NCI-H2081 (cell line): ENCODE results near the gene PIKFYVE.
A peak's percentile ranks its signal among the peaks of the same experiment; 100 is the strongest.
"Not testable (repeated sequence)": the region's sequence is repeated elsewhere in the genome, so short reads cannot be mapped to it uniquely, and the experiment has no call there.

Source experiments
- DNase-seq, 2 experiments: peaks; one replicate each; lab custom pipeline; 2025; lab: John Stamatoyannopoulos, UW

PIKFYVE gene

DNA sequence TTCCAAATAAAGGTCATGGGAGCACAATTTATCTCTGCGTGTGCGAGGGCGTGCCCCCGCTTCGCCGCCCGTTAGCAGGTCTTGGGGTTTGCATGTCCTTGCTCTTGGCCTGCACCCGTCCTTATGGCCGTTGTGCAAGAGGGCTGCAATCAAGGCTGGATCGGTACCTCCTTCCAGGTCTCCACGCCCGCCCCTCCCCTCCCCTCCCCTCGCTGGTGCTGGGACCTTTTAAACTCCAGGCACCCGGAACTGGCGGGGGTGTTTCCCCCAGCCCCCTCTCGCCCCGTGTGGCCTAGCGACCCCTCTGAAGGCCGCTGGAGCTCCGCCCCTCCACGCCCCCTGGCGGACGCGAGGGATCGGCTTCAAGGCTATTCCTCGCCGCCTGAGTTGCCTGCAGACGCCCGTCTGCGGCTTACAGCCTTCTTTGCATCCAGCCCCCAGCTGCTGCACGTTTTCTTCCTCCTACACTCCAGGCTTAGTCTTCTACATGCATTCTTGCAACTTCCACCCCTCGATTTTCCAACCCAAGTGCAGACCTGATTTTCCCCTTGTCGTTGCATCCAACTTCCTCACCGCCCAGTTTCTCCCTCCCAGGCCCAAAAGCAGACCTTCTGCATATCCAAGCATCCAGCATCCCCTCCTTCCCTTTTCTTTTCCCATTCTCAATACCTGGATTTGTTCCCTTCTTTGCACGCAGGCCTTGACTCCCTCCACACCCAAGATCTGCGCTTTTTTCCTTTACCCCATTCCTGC is 11.8 kb upstream of the PIKFYVE start:
- DNase-seq: peak; percentile 64

DNA sequence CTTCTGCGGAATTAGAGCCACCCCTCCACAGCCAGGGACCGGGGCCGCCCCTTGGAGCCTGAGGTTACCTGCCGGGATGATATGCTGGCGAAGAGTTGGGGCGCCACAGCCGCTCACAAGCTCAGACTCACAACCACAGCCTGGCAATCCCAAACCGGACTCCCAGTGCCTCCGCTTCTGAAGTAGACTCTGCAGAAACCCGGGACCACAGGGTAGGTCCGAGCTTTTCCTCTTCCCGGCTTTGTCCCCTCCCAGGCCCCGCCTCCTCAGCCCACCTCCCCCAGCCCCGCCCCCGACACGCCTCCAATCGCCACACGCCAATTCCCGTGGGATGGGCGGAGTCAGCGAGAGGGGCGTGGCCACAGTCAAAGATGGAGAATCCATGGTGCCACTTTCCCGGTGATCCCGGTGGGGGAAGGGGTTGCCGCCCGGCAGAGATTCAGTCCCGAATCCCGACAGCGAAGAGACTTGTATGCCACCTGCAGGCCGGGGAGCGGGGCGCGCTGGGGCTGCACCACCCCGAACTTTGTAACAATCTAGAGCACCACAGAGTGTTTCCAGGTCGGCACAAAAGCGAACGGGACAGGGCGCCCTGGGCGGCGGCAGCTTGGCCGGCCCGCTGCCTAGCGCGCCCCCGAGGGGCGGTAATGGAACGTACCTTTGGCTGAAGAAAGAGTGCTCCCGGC is 11.0 kb upstream of the PIKFYVE start, which contains the start of gene IDH1:
Gene IDH1 (minus strand): TSS at position 201 of the 686 bp plus-strand sequence. CDS start 3,520 bp downstream, outside the sequence.
- DNase-seq: peak; percentile 90 to 94

DNA sequence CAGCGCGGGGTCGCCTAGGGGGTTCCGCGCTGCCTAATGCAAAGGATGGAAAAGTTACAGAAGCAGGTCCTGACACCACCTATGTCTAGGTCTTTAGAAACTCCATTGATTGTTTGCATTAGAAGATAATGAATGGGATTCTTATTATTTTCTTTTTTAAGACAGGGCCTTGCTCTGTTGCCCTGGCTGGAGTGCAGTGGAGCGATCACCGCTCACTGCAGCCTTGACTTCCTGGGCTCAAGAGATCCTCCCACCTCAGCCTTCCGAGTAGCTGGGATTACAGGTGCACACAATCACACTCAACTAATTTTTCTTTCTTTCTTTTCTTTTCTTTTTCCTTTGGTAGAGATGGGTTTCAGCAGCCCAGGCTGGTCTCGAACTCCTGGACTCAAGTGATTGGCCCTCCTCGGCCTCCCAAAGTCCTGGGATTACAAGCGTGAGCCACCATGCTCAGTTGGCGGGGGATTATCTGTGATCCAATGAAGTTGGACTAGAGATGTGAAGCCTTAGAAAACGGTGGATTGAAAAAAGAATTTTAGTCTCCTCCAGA is 10.4 kb upstream of the PIKFYVE start:
- no peak for DNase-seq

DNA sequence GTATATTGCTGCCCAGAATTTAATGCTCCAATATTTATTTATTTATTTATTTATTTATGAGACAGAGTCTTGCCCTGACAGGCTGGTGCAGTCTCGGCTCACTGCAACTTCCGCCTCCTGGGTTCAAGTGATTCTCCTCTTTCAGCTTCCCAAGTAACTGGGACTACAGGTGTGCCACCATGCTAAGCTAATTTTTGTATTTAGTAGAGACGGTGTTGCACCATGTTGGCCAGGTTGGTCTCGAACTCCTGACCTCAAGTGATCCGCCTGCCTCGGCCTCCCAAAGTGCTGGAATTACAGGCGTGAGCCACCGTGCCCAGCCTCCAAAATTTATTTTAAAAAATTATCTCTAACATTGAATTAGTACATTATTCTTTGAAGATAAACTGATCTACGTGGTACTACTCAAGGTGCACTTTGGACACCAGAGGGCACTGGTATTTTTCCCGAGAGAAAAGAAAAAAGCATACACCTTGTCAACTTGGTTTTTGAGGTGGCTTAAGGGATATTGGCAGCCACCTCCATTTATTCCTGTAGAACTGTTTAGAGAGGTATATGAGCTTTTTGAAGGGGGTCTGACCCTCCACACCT is 9.8 kb upstream of the PIKFYVE start:
- DNase-seq: no peak

- peak in 1 of 2 experiments; percentile 16 for DNase-seq
These were observed 8.9 kb upstream of the PIKFYVE start for GRCh38 chr2:208256849-208257813.

GRCh38 chr2:208265371-208265800 is 669 bp upstream of the PIKFYVE start:
- DNase-seq: peak in 1 of 2 experiments; percentile 46

- DNase-seq: no peak
These were observed 468 bp downstream of the PIKFYVE start for GRCh38 chr2:208266553-208266893.

DNA sequence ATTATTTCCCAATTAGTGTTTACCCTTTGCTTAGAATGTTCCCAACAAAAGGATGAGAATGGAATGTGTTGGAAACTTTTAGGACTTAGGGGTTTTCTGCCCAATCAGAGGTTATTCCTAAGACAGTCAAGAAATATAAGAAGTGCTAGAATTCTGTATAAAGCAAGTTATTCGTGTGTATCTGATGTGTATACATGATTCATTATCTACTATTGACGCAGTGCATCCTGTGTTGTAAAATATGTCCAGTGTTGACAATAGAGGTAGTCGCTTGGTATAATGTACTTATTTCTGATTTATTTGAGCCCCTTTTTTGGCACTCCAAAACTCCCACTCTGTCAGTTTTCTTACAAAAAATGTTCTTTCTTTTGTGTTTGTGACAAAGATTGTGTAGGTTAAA is 881 bp downstream of the PIKFYVE start:
- DNase-seq: no peak

DNA sequence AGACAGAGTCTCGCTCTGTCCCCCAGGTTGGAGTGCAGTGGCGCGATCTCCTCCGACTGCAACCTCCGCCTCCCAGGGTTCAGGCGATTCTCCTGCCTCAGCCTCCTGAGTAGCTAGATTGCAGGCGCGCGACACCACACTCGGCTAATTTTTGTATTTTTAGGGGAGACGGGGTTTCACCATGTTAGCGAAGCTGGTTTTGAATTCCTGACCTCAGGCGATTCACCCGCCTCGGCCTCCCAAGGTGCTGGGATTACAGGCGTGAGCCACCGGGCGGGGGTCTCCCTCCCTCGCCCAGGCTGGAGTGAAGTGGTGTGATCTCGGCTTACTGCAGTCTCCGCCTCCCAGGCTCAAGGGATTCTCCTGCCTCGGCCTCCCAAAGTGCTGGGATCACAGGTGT is 1.5 kb downstream of the PIKFYVE start:
- not testable (repeated sequence) for DNase-seq

GRCh38 chr2:208268156-208268952 is 2.3 kb downstream of the PIKFYVE start:
- no peak for DNase-seq

- no peak for DNase-seq
These were observed 3.0 kb downstream of the PIKFYVE start for GRCh38 chr2:208269091-208269490.

DNA sequence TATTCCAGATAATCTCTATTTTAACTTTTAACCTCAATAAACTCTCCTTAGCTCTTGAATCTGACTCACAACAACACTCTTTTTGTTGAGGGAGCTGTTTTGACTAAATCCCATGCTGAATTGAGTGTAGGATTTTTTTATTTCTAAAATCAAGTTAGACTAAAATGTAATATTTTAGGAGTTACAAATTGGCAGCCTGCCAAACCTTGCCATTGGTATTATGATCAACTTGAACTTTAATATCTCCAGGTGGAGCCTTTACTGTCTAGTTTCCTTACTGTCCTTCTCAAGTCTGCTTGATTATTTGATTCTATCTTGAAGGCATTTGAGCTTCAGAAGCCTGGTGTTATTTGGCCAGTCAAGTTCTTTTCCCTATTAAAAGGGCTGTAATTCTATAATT is 8.7 kb downstream of the PIKFYVE start:
- DNase-seq: no peak

- DNase-seq: no peak
These were observed 12.5 kb downstream of the PIKFYVE start for GRCh38 chr2:208278549-208278948.

DNA sequence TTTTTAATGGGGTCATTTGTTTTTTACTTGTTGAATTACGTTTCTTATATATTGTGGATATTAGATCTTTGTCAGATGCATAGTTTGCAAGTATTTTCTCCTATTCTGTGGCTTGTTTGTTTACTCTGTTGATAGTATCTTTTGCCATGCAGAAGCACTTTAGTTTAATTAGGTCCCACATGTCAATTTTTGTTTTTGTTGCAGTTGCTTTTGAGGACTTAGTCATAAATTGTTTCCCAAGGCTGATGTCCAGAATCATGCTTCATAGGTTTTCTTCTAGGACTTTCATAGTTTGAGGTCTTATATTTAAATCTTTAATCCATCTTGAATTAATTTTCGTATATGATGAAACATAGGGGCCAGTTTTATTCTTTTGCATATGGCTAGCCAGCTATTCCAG is 13.2 kb downstream of the PIKFYVE start:
- DNase-seq: no peak

- DNase-seq: no peak
These were observed 14.2 kb downstream of the PIKFYVE start for GRCh38 chr2:208280234-208280633.

- DNase-seq: no peak
These were observed 14.9 kb downstream of the PIKFYVE start for GRCh38 chr2:208280933-208281332.

DNA sequence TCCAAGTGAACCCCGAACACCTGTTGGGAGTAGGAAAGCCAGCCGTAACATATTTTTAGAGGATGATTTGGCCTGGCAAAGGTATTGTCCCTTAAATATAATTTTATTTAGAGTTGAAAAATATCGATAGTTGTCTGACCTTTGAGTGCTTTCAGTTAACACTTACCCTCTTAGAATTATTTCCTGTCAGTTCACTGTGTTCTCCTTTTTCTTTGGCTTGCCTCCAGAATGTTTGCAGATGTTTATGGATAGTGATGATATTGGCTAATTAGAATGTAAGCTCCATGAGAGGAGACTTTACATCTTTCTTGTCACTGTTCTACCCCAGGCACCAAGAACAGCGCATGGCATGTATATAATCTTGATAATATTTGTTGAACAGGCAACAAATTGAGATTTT is 19.8 kb downstream of the PIKFYVE start:
- DNase-seq: no peak

DNA sequence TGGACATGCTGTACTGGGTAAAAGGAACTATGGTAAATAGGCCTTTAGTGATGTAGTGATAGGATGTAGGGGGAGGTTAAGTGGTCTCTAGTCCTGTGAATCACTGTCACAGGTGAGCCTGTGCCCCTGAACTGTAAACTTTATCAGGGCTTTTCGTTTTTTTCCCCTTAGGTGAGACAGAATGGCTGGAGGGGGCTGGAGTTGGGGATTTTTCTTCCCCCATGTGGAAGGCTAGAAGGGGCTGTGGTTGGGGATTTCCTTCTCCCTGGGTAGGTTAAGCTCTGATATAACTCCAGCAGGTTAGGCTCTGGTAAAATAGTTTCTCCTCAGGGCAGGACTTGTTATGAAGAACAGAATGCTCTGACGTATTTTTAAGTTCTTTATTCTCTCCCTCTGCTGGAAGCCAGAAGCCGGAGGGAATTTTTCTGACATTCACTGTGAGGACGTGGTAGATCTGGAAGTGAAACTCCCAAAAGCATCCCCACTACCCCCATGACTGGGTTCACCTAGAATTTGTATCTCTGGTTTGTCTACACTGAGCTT is 28.5 kb downstream of the PIKFYVE start:
- no peak for DNase-seq

- no peak for DNase-seq
These were observed 29.8 kb downstream of the PIKFYVE start for GRCh38 chr2:208295834-208296233.

DNA sequence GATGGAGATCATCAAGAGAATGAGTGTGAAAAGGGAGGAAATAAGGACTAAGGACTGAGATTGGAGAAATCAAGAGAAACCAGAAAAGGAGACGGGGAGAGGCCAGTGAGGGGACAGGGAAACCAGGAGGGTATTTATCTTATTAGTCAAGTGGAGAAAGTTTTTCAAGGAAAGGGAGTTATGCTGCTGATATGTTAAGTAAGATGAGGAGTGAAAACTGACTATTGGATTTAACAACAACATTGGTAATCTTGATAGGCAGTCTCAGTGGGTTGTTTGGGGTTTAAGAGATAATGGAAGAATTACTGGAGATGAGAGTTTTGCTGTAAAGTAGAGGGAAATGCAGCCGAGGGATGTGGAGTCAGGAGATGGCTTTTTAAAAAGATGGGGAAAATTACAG is 30.6 kb downstream of the PIKFYVE start:
- no peak for DNase-seq

DNA sequence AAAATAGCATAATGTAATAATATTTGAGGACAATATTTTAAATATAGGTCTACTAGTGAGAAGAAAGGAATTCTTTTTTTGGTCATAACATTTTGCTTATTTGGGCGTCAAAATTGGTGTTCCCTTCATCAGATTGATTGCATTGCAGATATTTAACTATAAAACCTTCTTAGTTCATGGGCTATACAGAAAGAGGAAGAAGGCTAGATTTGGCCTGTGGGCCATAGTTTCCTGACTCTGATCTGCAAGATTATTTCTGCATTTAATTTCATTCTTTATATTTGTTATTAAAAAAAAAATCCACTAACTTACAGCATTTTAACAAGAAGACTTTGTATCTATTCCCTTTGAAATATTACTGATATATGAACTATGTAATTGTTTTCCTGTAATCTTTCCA is 31.9 kb downstream of the PIKFYVE start:
- DNase-seq: no peak
